HAP-1 (cell line): ENCODE data around the gene NUMA1.

ENCODE experiments used
- DNase-seq, 2 experiments: peaks; one replicate each; pipeline ENCODE4 v3.0.0-alpha.2; 2016 to 2020; ENCODE audit warnings: low spot score in 2 of 2
- H3K27me3 ChIP-seq: fragments of 250-450 bp; sonication (Bioruptor Pico); 2 replicates; pipeline ENCODE4 v1.5.1; 2020; ENCODE audit warnings: low read depth, mild to moderate bottlenecking, moderate library complexity
- H3K36me3 ChIP-seq: fragments of 250-450 bp; sonication (Bioruptor Pico); replicated peaks from 2 replicates; pipeline ENCODE4 v1.5.1; 2020; ENCODE audit warnings: mild to moderate bottlenecking
- H3K4me1 ChIP-seq: fragments of 250-450 bp; sonication (Bioruptor Pico); 2 replicates; pipeline ENCODE4 v1.5.1; 2020; ENCODE audit warnings: mild to moderate bottlenecking
- H3K4me3 ChIP-seq: fragments of 250-450 bp; sonication (Bioruptor Pico); 2 replicates; pipeline ENCODE4 v1.5.1; 2020; ENCODE audit warnings: mild to moderate bottlenecking, moderate library complexity
- H3K9me3 ChIP-seq: fragments of 250-450 bp; sonication (Bioruptor Pico); 2 replicates; pipeline ENCODE4 v1.5.1; 2020; ENCODE audit warnings: mild to moderate bottlenecking, moderate library complexity
- in situ Hi-C: fragments of 300-500 bp; cut with MboI; formaldehyde crosslinking; loops from 3 replicates; pipeline ENCODE4 v1.14.3; 2020; ENCODE audit warnings: low sequenced_read_pairs, inconsistent platforms, mixed read lengths

NUMA1 gene

DNA sequence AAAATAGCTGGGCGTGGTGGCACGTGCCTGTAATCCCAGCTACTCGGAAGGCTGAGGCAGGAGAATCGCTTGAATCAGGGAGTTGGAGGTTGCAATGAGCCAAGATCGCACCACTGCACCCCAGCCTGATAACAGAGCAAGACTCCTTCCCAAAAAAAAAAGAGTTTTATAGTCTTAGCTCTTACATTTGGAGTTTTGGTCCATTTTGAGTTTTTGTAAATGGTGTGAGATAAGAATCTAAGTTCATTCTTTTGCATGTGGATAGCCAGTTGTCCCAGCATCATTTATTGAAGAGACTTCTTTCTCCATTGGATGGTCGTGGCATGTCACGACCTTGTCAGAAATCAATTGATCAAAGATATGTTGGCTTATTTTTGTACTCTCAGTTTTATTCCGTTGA lies 116.9 kb downstream of the NUMA1 start:
- Histone ChIP-seq H3K27me3 (no peaks in the 10 kb centered on the region), H3K4me1 (no peaks in the 10 kb centered on the region), H3K9me3 (no peaks in the 10 kb centered on the region), H3K36me3 (peaks cover 14% of the 10 kb centered on the region), H3K4me3 (no peak overlapping the region)
- in situ Hi-C loops = no loop called here
- DNase-seq = no peak

DNA sequence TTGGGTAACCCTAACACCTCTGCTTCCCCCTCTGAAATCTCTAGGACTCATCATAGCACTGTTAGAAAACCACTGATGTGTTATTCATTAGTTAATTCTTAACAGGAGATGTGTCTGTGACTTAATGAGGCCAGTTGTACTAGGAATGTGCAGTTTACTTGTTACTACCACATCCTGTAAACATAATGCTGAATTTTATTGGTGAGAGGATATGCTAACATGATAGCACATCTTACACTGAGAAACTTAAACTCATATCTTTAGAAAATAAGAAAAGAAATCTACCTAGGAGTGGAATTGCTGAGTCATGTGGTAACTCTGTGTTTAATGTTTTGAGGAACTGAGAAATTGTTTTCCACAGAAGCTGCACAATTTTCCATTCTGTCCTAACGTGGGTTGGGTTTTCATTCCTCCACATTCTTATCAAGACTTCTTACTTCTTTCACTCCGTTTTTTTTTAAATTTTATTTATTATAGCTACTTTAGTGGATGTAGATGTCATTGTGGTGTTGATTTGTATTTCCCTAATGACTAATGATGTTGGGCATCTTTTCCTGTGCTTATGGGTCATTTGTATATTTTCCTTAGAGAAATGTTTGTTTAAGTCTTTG lies 117.8 kb downstream of the NUMA1 start:
- Histone ChIP-seq H3K4me1 (no peaks in the 10 kb centered on the region), H3K9me3 (no peaks in the 10 kb centered on the region), H3K36me3 (peaks cover 14% of the 10 kb centered on the region), H3K4me3 (no peak overlapping the region), H3K27me3 (no peaks in the 10 kb centered on the region)
- DNase-seq = no peak
- in situ Hi-C loops = no loop called here

DNA sequence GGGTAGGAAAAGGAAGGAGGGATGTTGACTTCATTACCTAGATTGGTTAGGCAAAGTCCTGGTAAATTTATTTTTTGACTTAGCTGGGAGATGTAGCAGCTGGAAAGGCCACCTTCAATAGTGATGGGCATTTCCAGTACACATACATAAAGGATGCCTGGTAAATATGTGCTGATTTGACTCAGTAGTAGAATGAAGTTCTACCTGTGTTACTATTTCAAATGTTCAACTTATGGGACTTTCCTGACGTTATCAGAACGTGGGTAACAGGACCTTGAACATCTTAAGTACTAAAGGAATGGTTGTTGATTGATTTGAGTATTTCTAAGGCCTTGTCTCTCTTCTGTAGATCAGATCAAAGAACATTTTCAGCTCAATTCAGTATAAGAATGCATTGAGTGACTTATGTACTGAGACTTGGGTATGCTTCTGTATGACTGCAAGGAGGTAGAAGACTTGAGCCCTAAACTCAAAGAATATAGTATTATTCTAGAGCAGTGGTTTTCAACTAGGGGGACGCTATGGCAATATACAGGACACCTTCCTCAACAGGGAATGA lies 124.4 kb downstream of the NUMA1 start:
- Histone ChIP-seq H3K9me3 (no peaks in the 10 kb centered on the region), H3K36me3 (no peaks in the 10 kb centered on the region), H3K4me1 (peaks cover 6% of the 10 kb centered on the region), H3K27me3 (no peaks in the 10 kb centered on the region), H3K4me3 (no peak overlapping the region)
- in situ Hi-C loops = no loop called here
- DNase-seq = no peak
